ENCODE data around the gene MCF2L2. TPM values are rescaled to one million over a fixed set of nuclear protein-coding genes. Genes with fewer than 3 reads are reported as not detected.

MCF2L2 gene
- polyA plus RNA-seq, 1 experiment: 0.11 TPM

GRCh38 chr3:183284570-183284969, 143.8 kb downstream of the MCF2L2 start:
- Histone ChIP-seq H3K27me3 (ENCODE audit: control insufficient read depth, insufficient read depth, low read length) (no peaks in the 10 kb centered on the region), H3K4me3 (ENCODE audit: low read depth, low read length) (no peak overlapping the region), H3K36me3 (ENCODE audit: control insufficient read depth, insufficient read depth, low read length) (no peaks in the 10 kb centered on the region)
- POLR2A ChIA-PET: interaction anchor here (0.7 kb wide), 1 partner anchor 1784 kb away, joined by 3 read pairs; no protein-coding TSS in a partner anchor
- no peak for DNase-seq (ENCODE audit: low read depth)
- TF ChIP-seq CTCF (IDR thresholded peaks at IDR 0.05; ENCODE audit: insufficient read depth, low read depth, low read length): no peak
- CTCF ChIA-PET: no interaction called here

GRCh38 chr3:183283886-183284285, 144.5 kb downstream of the MCF2L2 start:
- CTCF ChIA-PET: no interaction called here
- H3K27me3 ChIP-seq (ENCODE audit: control insufficient read depth, insufficient read depth, low read length): no peaks in the 10 kb centered on the region
- POLR2A ChIA-PET: interaction anchor here (0.7 kb wide), 1 partner anchor 1784 kb away, joined by 3 read pairs; no protein-coding TSS in a partner anchor
- TF ChIP-seq CTCF (IDR thresholded peaks at IDR 0.05; ENCODE audit: insufficient read depth, low read depth, low read length): no peak
- H3K36me3 ChIP-seq (ENCODE audit: control insufficient read depth, insufficient read depth, low read length): no peaks in the 10 kb centered on the region
- no peak overlapping the region for H3K4me3 ChIP-seq (ENCODE audit: low read depth, low read length)
- no peak for DNase-seq (ENCODE audit: low read depth)

- POLR2A ChIA-PET: no interaction called here
- DNase-seq (ENCODE audit: low read depth): no peak
- TF ChIP-seq CTCF (IDR thresholded peaks at IDR 0.05; ENCODE audit: insufficient read depth, low read depth, low read length): no peak
- H3K4me3 ChIP-seq (ENCODE audit: low read depth, low read length): no peak overlapping the region
- H3K27me3 ChIP-seq (ENCODE audit: control insufficient read depth, insufficient read depth, low read length): no peaks in the 10 kb centered on the region
- no peaks in the 10 kb centered on the region for H3K36me3 ChIP-seq (ENCODE audit: control insufficient read depth, insufficient read depth, low read length)
- CTCF ChIA-PET: interaction anchor here (1.7 kb wide), 1 partner anchor 104 kb away, joined by 5 read pairs; no protein-coding TSS in a partner anchor
Measured at GRCh38 chr3:183281126-183281797, 147.2 kb downstream of the MCF2L2 start.

- Histone ChIP-seq H3K4me3 (ENCODE audit: low read depth, low read length) (no peak overlapping the region), H3K27me3 (ENCODE audit: control insufficient read depth, insufficient read depth, low read length) (no peaks in the 10 kb centered on the region), H3K36me3 (ENCODE audit: control insufficient read depth, insufficient read depth, low read length) (no peaks in the 10 kb centered on the region)
- ChIA-PET POLR2A (no interaction called here), CTCF (no interaction called here)
- no peak for DNase-seq (ENCODE audit: low read depth)
- no peak for TF ChIP-seq CTCF (IDR thresholded peaks at IDR 0.05; ENCODE audit: insufficient read depth, low read depth, low read length)
Measured at GRCh38 chr3:183279371-183279770, 149.0 kb downstream of the MCF2L2 start.

GRCh38 chr3:183278479-183279088, 149.8 kb downstream of the MCF2L2 start:
- no peak for TF ChIP-seq CTCF (IDR thresholded peaks at IDR 0.05; ENCODE audit: insufficient read depth, low read depth, low read length)
- ChIA-PET CTCF (no interaction called here), POLR2A (no interaction called here)
- no peaks in the 10 kb centered on the region for H3K27me3 ChIP-seq (ENCODE audit: control insufficient read depth, insufficient read depth, low read length)
- no peak overlapping the region for H3K4me3 ChIP-seq (ENCODE audit: low read depth, low read length)
- no peak for DNase-seq (ENCODE audit: low read depth)
- H3K36me3 ChIP-seq (ENCODE audit: control insufficient read depth, insufficient read depth, low read length): no peaks in the 10 kb centered on the region

Measured in BJ (cell line).